KMS-11 (cell line): ENCODE data around the gene HELZ2.
"Not testable (repeated sequence)": the region's sequence is repeated elsewhere in the genome, so short reads cannot be mapped to it uniquely, and the experiment has no call there.

Source experiments
- H2AFZ ChIP-seq: fragments of 200-600 bp; sonication (generic); 2 replicates; pipeline ENCODE4 v1.6.1; 2016; ENCODE audit warnings: antibody characterized with exemption, mixed run types, low read depth
- H3K27ac ChIP-seq: fragments of 200-600 bp; sonication (generic); 2 replicates; pipeline ENCODE4 v1.6.1; 2016; ENCODE audit warnings: mild to moderate bottlenecking, mixed run types
- H3K27me3 ChIP-seq: fragments of 200-600 bp; sonication (generic); 2 replicates; pipeline ENCODE4 v1.6.1; 2017; ENCODE audit warnings: mild to moderate bottlenecking, low read depth, mixed run types, moderate library complexity; ENCODE audit not compliant: insufficient read depth
- H3K36me3 ChIP-seq: fragments of 200-600 bp; sonication (generic); 2 replicates; pipeline ENCODE4 v1.6.1; 2017; ENCODE audit warnings: mild to moderate bottlenecking, mixed run types; ENCODE audit not compliant: insufficient read depth
- H3K4me1 ChIP-seq: fragments of 200-600 bp; sonication (generic); 2 replicates; pipeline ENCODE4 v1.6.1; 2016; ENCODE audit warnings: mild to moderate bottlenecking, low read depth, mixed run types; ENCODE audit not compliant: poor library complexity, severe bottlenecking
- H3K4me2 ChIP-seq: fragments of 200-600 bp; sonication (generic); 2 replicates; pipeline ENCODE4 v1.7.0; 2016; ENCODE audit warnings: mild to moderate bottlenecking, mixed run types
- H3K4me3 ChIP-seq: fragments of 200-600 bp; sonication (generic); IDR thresholded peaks from 2 replicates; pipeline ENCODE4 v1.6.1; 2017; ENCODE audit warnings: low read depth, low read length, mixed read lengths; ENCODE audit not compliant: insufficient read depth
- H3K79me2 ChIP-seq: fragments of 200-600 bp; sonication (generic); 2 replicates; pipeline ENCODE4 v1.6.1; 2016; ENCODE audit warnings: low read depth, mixed run types; ENCODE audit not compliant: insufficient read depth
- H3K9ac ChIP-seq: fragments of 200-600 bp; sonication (generic); 2 replicates; pipeline ENCODE4 v1.6.1; 2016; ENCODE audit warnings: mild to moderate bottlenecking, mixed run types
- H4K20me1 ChIP-seq: fragments of 200-600 bp; sonication (generic); 2 replicates; pipeline ENCODE4 v1.6.1; 2016; ENCODE audit warnings: mild to moderate bottlenecking, mixed run types; ENCODE audit not compliant: insufficient read depth
- TF ChIP-seq, protein P1 (sequence below): fragments of 200-600 bp; sonication (generic); conservative IDR thresholded peaks from 2 replicates; pipeline ENCODE4 v1.6.1; 2017; ENCODE audit warnings: low read depth, mild to moderate bottlenecking, antibody characterized with exemption, low read length, moderate library complexity, mixed read lengths

The HELZ2 gene

DNA sequence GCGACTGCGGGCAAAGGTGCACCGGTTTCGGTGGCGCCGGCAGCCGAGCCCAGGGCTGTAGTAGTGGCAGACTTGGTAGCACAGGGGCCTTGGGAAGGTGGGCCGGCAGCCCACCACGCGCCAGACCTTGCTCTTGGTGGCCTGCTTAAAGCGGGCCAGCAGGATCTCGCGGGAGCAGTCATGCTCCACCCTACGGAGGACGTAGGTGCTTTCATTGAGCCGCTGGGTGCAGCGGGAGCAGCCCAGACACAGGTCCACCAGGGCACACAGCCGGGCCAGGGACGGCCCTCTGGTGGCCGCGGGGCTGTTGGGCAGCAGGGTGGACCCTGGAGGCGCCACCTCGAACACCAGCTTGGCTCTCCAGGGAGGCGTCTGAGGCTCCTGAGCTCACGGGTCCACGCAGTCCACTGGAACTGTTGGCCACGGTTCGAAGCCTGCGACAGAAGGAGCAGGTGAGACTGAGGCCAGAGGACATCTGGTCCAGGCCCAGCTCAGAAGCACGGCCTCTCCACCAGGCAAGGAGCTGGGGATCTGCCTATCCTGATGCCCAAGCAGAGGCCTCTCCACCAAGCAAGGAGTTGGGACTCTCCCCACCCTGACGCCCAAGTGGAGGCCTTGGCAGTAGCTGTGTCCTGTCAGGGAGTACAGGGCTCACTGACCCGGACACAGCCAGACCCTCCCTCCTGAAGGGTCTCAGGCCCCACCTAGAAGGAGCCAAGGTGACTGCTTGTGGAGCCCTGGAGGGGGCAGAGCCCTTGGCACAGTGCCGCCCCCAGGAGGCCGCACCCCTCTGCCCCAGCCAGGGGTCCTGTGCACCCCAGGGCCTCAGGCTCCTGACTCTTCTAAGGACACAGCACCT is 1.0 kb downstream of the HELZ2 start:
- H3K9ac ChIP-seq: peak overlapping the region; percentile 57; the same call in 1 of the 2 replicates

GRCh38 chr20:63572071-63572787 is 1.8 kb downstream of the HELZ2 start:
- Histone ChIP-seq H3K79me2 (no peaks in the 10 kb centered on the region), H3K4me2 (no peak overlapping the region), H3K4me3 (no peak overlapping the region), H4K20me1 (no peaks in the 10 kb centered on the region), H3K9ac (no peak overlapping the region), H3K27ac (no peak overlapping the region), H3K27me3 (peaks cover 43% of the 10 kb centered on the region), H3K36me3 (no peaks in the 10 kb centered on the region), H2AFZ (no peak overlapping the region), H3K4me1 (peaks cover 32% of the 10 kb centered on the region)
- TF ChIP-seq, protein P1, sequence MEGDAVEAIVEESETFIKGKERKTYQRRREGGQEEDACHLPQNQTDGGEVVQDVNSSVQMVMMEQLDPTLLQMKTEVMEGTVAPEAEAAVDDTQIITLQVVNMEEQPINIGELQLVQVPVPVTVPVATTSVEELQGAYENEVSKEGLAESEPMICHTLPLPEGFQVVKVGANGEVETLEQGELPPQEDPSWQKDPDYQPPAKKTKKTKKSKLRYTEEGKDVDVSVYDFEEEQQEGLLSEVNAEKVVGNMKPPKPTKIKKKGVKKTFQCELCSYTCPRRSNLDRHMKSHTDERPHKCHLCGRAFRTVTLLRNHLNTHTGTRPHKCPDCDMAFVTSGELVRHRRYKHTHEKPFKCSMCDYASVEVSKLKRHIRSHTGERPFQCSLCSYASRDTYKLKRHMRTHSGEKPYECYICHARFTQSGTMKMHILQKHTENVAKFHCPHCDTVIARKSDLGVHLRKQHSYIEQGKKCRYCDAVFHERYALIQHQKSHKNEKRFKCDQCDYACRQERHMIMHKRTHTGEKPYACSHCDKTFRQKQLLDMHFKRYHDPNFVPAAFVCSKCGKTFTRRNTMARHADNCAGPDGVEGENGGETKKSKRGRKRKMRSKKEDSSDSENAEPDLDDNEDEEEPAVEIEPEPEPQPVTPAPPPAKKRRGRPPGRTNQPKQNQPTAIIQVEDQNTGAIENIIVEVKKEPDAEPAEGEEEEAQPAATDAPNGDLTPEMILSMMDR: no peak

More for the DNA sequence above, 1.0 kb downstream of the HELZ2 start:
- Histone ChIP-seq H4K20me1 (no peaks in the 10 kb centered on the region), H3K4me2 (peak overlapping the region; percentile 67), H2AFZ (no peak overlapping the region), H3K36me3 (no peaks in the 10 kb centered on the region), H3K4me1 (peaks cover 24% of the 10 kb centered on the region), H3K79me2 (no peaks in the 10 kb centered on the region), H3K27me3 (peaks cover 51% of the 10 kb centered on the region), H3K27ac (no peak overlapping the region), H3K4me3 (no peak overlapping the region)
- TF ChIP-seq, protein P1: no peak

DNA sequence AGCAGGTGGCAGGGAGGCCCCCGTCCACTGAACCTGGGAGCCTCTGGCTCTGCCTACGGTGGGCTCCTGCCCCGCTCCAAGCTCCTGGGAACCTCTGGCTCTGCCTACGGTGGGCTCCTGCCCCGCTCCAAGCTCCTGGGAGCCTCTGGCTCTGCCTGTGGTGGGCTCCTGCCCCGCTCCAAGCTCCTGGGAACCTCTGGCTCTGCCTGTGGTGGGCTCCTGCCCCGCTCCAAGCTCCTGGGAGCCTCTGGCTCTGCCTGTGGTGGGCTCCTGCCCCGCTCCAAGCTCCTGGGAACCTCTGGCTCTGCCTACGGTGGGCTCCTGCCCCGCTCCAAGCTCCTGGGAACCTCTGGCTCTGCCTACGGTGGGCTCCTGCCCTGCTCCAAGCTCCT is 3.0 kb downstream of the HELZ2 start:
- H4K20me1 ChIP-seq, H3K36me3 ChIP-seq, H2AFZ ChIP-seq, H3K27ac ChIP-seq, H3K4me3 ChIP-seq, H3K79me2 ChIP-seq, H3K4me2 ChIP-seq, H3K9ac ChIP-seq: not testable (repeated sequence)
- Histone ChIP-seq H3K4me1 (peaks cover 32% of the 10 kb centered on the region), H3K27me3 (peaks cover 31% of the 10 kb centered on the region)

DNA sequence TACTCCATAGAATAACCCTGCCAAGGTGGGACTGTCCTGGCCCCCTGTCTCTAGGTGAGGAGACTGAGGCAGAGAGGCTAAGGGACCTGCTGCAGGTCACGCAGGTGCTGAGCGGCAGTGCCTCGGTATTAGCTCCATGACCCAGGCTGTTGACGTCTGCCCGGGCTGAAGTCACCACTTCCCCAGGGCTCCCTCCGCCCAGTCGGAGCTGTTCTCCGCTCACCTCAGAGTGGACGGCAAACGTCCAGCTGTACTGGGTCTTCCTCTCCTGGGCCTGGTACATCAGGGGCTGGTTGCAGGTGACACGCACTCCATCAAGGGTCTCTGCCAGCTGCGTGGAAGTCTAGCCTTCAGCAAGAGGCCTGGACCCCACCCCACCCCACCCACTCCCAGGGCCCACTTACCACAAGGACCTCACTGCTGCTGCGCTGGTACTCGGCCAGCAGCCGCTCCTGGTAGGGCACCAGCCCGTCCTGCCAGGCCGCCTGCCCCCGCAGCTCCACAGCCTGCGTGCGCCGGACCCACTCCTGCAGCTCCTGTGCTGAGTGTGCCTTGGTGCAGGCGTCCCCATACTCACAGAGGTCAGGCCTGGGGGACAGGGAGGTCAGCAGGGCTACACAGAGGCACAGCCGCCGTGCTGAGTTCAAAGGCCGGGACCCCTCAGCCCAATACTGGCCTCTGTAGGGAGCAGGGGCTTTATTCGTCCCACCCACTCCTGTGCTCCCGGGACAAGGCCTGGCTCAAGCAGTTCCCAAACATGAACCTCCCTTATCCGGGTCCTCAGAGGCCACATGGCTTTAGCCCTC is 3.6 kb downstream of the HELZ2 start:
- H3K27me3 ChIP-seq: peaks cover 27% of the 10 kb centered on the region
- H3K4me2 ChIP-seq: no peak overlapping the region
- H3K9ac ChIP-seq: no peak overlapping the region
- no peak overlapping the region for H3K4me3 ChIP-seq
- TF ChIP-seq, protein P1: no peak
- H3K79me2 ChIP-seq: no peaks in the 10 kb centered on the region
- no peak overlapping the region for H3K27ac ChIP-seq
- peaks cover 32% of the 10 kb centered on the region for H3K4me1 ChIP-seq
- H4K20me1 ChIP-seq: no peaks in the 10 kb centered on the region
- no peaks in the 10 kb centered on the region for H3K36me3 ChIP-seq
- H2AFZ ChIP-seq: no peak overlapping the region
